Liver (tissue), 9 donors: ENCODE results near the gene TMEM204. TPM values are rescaled to one million over a fixed set of nuclear protein-coding genes. Genes with fewer than 3 reads are reported as not detected.

ENCODE experiments used
- DNase-seq: peaks from one replicate; pipeline ENCODE4 v3.0.0-alpha.2; 2017; ENCODE audit warnings: low spot score
- H3K27ac ChIP-seq, 2 donors: one replicate each; pipeline ENCODE4 v1.7.0; 2013; ENCODE audit warnings: inconsistent platforms in 2 of 2, low read length in 2 of 2, control low read depth in 1 of 2, low read depth in 1 of 2, mild to moderate bottlenecking in 1 of 2
- H3K27me3 ChIP-seq, 4 donors: one replicate each; pipeline versions ENCODE4 v1.6.1 to v1.7.0; 2013; ENCODE audit warnings: low read length in 3 of 4, inconsistent platforms in 1 of 4, mild to moderate bottlenecking in 1 of 4, moderate library complexity in 1 of 4; ENCODE audit not compliant: control insufficient read depth in 4 of 4, insufficient read depth in 4 of 4
- H3K36me3 ChIP-seq, 4 donors: one replicate each; pipeline versions ENCODE4 v1.6.1 to v1.7.0; 2013; ENCODE audit warnings: low read length in 3 of 4, mild to moderate bottlenecking in 3 of 4, low read depth in 1 of 4, moderate library complexity in 1 of 4; ENCODE audit not compliant: control insufficient read depth in 4 of 4, insufficient read depth in 3 of 4
- H3K4me1 ChIP-seq, 4 donors: one replicate each; pipeline versions ENCODE4 v1.6.1 to v1.7.0; 2013; ENCODE audit warnings: low read length in 3 of 4, mild to moderate bottlenecking in 3 of 4, moderate library complexity in 1 of 4; ENCODE audit not compliant: control insufficient read depth in 4 of 4, insufficient read depth in 4 of 4
- H3K4me3 ChIP-seq, 3 donors: one replicate each; pipeline versions ENCODE4 v1.6.1 to v1.7.0; 2013; ENCODE audit warnings: low read length in 3 of 3, control low read depth in 1 of 3, low read depth in 1 of 3, mild to moderate bottlenecking in 1 of 3
- H3K9ac ChIP-seq, 2 donors: one replicate each; pipeline ENCODE4 v1.7.0; 2013; ENCODE audit warnings: low read length in 2 of 2, mild to moderate bottlenecking in 2 of 2, moderate library complexity in 2 of 2, control low read depth in 1 of 2, low read depth in 1 of 2
- H3K9me3 ChIP-seq, 4 donors: one replicate each; pipeline versions ENCODE4 v1.6.1 to v1.7.0; 2013; ENCODE audit warnings: low read length in 3 of 4; ENCODE audit not compliant: control insufficient read depth in 4 of 4
- ATF3 ChIP-seq: IDR thresholded peaks from 2 replicates; pipeline ENCODE4 v1.6.1; 2016; ENCODE audit warnings: antibody characterized with exemption
- CTCF ChIP-seq: fragments of 150-350 bp; IDR thresholded peaks from 2 replicates; pipeline ENCODE4 v1.5.1; 2017; ENCODE audit warnings: improper control_type of control experiment, low read depth, low read length; ENCODE audit not compliant: missing input control
- EGR1 ChIP-seq, 2 donors: IDR thresholded peaks; 2 replicates each; pipeline ENCODE4 v1.6.1; 2016 to 2018; ENCODE audit warnings: antibody characterized with exemption in 2 of 2, low read depth in 2 of 2
- FOXA1 ChIP-seq: IDR thresholded peaks from 2 replicates; pipeline ENCODE4 v1.6.1; 2016; ENCODE audit warnings: antibody characterized with exemption
- FOXA2 ChIP-seq: IDR thresholded peaks from 2 replicates; pipeline ENCODE4 v1.6.1; 2016; ENCODE audit warnings: antibody characterized with exemption
- GABPA ChIP-seq, 2 donors: IDR thresholded peaks in 1 of 2; conservative IDR thresholded peaks in 1 of 2; 2 replicates each; pipeline ENCODE4 v1.6.1; 2016; ENCODE audit warnings: antibody characterized with exemption in 2 of 2, mild to moderate bottlenecking in 1 of 2, moderate library complexity in 1 of 2
- HNF4A ChIP-seq, 2 donors: conservative IDR thresholded peaks; 2 replicates each; pipeline ENCODE4 v1.6.1; 2016; ENCODE audit warnings: antibody characterized with exemption in 2 of 2, mild to moderate bottlenecking in 2 of 2
- HNF4G ChIP-seq: IDR thresholded peaks from 2 replicates; pipeline ENCODE4 v1.6.1; 2016; ENCODE audit warnings: antibody characterized with exemption
- JUND ChIP-seq, 2 donors: IDR thresholded peaks; 2 replicates each; pipeline ENCODE4 v1.6.1; 2016; ENCODE audit warnings: antibody characterized with exemption in 2 of 2
- MAX ChIP-seq: IDR thresholded peaks from 2 replicates; pipeline ENCODE4 v1.6.1; 2016; ENCODE audit warnings: antibody characterized with exemption
- NR2F2 ChIP-seq: IDR thresholded peaks from 2 replicates; pipeline ENCODE4 v1.6.1; 2016; ENCODE audit warnings: antibody characterized with exemption
- RAD21 ChIP-seq, 2 donors: IDR thresholded peaks; 2 replicates each; pipeline ENCODE4 v1.6.1; 2016; ENCODE audit warnings: antibody characterized with exemption in 2 of 2, mild to moderate bottlenecking in 2 of 2
- REST ChIP-seq: IDR thresholded peaks from 2 replicates; pipeline ENCODE4 v1.6.1; 2016; ENCODE audit warnings: antibody characterized with exemption, mild to moderate bottlenecking
- RXRA ChIP-seq, 2 donors: IDR thresholded peaks; 2 replicates each; pipeline ENCODE4 v1.6.1; 2017 to 2018; ENCODE audit warnings: antibody characterized with exemption in 2 of 2, mild to moderate bottlenecking in 1 of 2
- SP1 ChIP-seq: IDR thresholded peaks from 2 replicates; pipeline ENCODE4 v1.6.1; 2018; ENCODE audit warnings: antibody characterized with exemption, mild to moderate bottlenecking
- TAF1 ChIP-seq: conservative IDR thresholded peaks from 2 replicates; pipeline ENCODE4 v1.6.1; 2016; ENCODE audit warnings: antibody characterized with exemption, mild to moderate bottlenecking
- YY1 ChIP-seq: IDR thresholded peaks from 2 replicates; pipeline ENCODE4 v1.6.1; 2016; ENCODE audit warnings: antibody characterized with exemption, mild to moderate bottlenecking
- ZBTB33 ChIP-seq: IDR thresholded peaks from 2 replicates; pipeline ENCODE4 v1.6.1; 2016; ENCODE audit warnings: antibody characterized with exemption
- WGBS: extraction: QIAGEN DNeasy Blood & Tissue Kit; methylation state at CpG from one replicate; pipeline ENCODE4 v1.1.7; 2013; 5-methylcytosine and 5-hydroxymethylcytosine counted together
- polyA plus RNA-seq, 2 donors: library from polyadenylated mRNA; stranded (reverse) in 1 of 2; unstranded in 1 of 2; fragments of 200-250 nt in 1 of 2; fragments of >200 nt in 1 of 2; fragmentation: Nextera tagmentation in 1 of 2; extraction: Ambion mirVana in 1 of 2; gene quantifications; one replicate each; pipeline versions ENCODE4 v1.2.1 to v1.2.3, GENCODE V29; 2013 to 2015
- total RNA-seq, 2 donors: library from RNA; depleted of rRNA; stranded (reverse); fragments of >200 nt; gene quantifications; one replicate each; pipeline ENCODE4 v1.2.3, GENCODE V29; 2014
- donor health status: healthy.
- donor health status: healthy.
- donor health status: healthy.
- donor health status: healthy.
- donor health status: healthy.

The TMEM204 gene
- total and polyA plus RNA-seq, 4 donors, result 3.5 to 14.4 (median 10.7) TPM

GRCh38 chr16:1557074-1557473, 23.6 kb downstream of the TMEM204 start:
- DNase-seq, result no peak
- Histone ChIP-seq H3K4me1 (peaks cover 0 to 3% (median 0%) of the 10 kb centered on the region in 4 donors), H3K9me3 (no peaks in the 10 kb centered on the region), H3K27ac (no peak overlapping the region), H3K4me3 (no peak overlapping the region), H3K36me3 (peaks cover 0 to 46% (median 12%) of the 10 kb centered on the region in 4 donors), H3K27me3 (no peaks in the 10 kb centered on the region), H3K9ac (no peak overlapping the region)
- TF ChIP-seq REST (no peak), RAD21 (IDR thresholded peaks at IDR 0.05) (no peak), SP1 (no peak), RXRA (IDR thresholded peaks at IDR 0.05) (no peak), EGR1 (IDR thresholded peaks at IDR 0.05; ENCODE audit: low read depth in 2 of 2) (no peak), NR2F2 (no peak), ZBTB33 (no peak), YY1 (no peak), JUND (IDR thresholded peaks at IDR 0.05) (no peak), FOXA1 (no peak), ATF3 (no peak), TAF1 (no peak), HNF4A (conservative IDR thresholded peaks at IDR 0.05) (no peak), HNF4G (no peak), MAX (no peak), GABPA (IDR thresholded peaks at IDR 0.05 in 1 of 2, conservative IDR thresholded peaks at IDR 0.05 in 1 of 2) (no peak), CTCF (no peak), FOXA2 (no peak)
- WGBS, result 94% methylated on average over 16 of the region's 16 CpGs
